NCI-H524 treated with DMSO at 0.1 percent for 48 hours (cell line): ENCODE results near the gene LRWD1.
A peak's percentile ranks its signal among the peaks of the same experiment; 100 is the strongest.

ENCODE experiments used
- DNase-seq: peaks from one replicate; lab custom pipeline; 2025; lab: John Stamatoyannopoulos, UW

LRWD1 gene

DNA sequence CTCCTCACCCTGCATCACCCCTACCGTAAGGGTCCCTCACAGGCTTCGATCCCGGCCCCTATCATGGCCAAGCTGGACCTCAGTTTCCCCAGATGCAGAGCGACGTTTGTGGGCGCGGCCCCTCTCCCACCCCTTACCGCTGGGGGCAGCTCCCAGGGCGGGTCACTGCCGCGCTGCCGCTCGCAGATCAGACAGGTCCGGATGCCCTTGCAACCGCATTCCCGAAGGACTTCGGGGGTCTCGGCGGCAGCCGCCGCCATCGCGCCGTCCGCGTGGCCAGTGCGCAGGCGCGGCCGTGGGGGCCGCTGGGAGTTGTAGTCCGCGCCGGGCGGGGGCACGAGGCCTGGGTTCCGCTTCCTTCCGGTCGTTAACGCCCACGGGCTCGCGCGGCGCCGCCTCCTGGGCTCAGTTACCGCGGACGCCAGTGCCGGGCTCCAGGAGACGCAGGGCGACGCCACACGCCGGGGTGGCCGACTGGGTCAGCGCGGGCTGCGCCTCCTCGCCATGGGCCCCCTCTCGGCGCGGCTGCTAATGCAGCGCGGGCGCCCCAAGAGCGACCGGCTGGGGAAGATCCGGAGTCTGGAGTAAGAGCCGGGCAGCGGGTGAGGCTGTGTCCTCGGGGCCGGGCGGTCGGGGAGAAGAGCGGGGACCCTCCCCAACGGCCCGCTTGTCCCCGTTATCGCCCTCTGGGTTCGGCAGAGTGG is at the start of gene LRWD1, which contains the start of gene ALKBH4:
Gene LRWD1 (plus strand): TSS at position 408 of the 704 bp plus-strand sequence. CDS start 97 bp downstream, at position 505.
Gene ALKBH4 (minus strand): TSS at position 287 of the 704 bp plus-strand sequence. CDS start 27 bp downstream, at position 260.
- DNase-seq = peak; percentile 29

GRCh38 chr7:102415685-102416225 is 49.0 kb upstream of the LRWD1 start:
- DNase-seq = no peak

- DNase-seq = no peak
These were observed 48.4 kb upstream of the LRWD1 start for GRCh38 chr7:102416406-102416805.

DNA sequence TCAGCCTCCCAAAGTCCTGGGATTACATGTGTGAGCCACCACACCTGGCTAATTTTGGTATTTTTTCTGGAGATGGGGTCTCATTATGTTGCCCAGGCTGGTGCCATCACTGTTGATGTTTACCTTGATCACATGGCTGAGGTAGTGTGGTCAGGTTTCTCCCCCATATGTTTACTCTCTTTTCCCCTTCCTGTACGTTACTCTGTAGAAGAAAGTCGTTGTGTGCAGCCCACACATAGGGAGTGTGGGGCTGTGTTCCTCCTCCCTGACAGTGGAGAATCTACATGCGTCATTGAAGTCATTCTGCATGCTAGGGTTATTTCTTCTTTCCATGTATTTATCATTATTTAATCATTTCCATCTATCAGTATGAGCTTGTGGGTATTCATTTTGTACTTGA is 47.7 kb upstream of the LRWD1 start:
- DNase-seq = no peak

- no peak for DNase-seq
These were observed 46.2 kb upstream of the LRWD1 start for GRCh38 chr7:102418592-102418991.

GRCh38 chr7:102421706-102422240 is 43.0 kb upstream of the LRWD1 start:
- DNase-seq = no peak

- peak; percentile 31 for DNase-seq
These were observed 40.6 kb upstream of the LRWD1 start for GRCh38 chr7:102424129-102424551.

GRCh38 chr7:102424787-102425218 is 40.0 kb upstream of the LRWD1 start:
- DNase-seq = no peak

GRCh38 chr7:102425639-102426267 is 39.0 kb upstream of the LRWD1 start:
- DNase-seq = peak; percentile 32

DNA sequence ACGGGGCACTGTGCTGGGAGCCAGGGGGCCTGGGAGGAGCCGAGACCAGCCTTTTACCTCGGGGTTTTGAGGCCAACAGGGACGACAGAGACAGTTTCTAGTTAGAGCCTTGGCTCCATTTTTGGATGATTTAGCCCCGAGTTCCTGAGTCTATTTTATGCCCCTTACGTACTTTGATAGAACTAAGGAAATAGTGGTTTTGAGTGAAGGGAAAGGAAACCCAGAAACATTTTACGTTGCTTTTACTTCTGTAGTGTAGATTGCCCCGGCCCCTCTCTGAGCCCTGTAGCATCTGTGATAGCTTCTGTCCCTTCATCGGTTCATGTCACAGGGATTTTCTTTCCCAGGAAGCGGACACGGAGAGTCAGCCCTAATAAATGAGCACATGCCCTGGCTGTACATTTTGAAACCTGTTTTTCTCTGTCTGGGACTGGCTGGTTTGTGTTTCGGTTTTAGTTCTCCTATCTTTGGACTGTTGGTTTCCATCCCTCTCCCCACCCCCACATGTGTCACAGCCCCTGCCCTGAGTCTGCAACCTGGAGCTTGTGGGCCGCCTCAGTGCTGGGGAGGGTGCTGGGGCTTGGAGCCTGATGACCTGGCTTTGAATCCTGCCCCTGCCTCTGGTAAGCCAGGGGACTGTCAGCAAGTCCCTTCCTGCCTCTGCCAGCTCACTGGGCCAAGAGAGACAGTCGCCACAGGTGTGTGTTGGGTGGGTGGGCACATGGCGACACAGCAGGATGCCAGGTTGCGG is 38.3 kb upstream of the LRWD1 start:
- DNase-seq = no peak

- no peak for DNase-seq
These were observed 37.8 kb upstream of the LRWD1 start for GRCh38 chr7:102427019-102427405.

GRCh38 chr7:102429141-102429899 is 35.5 kb upstream of the LRWD1 start:
- no peak for DNase-seq

- peak; percentile 31 for DNase-seq
These were observed 33.0 kb upstream of the LRWD1 start for GRCh38 chr7:102431617-102432298.

- DNase-seq = no peak
These were observed 32.2 kb upstream of the LRWD1 start for GRCh38 chr7:102432442-102433218.

DNA sequence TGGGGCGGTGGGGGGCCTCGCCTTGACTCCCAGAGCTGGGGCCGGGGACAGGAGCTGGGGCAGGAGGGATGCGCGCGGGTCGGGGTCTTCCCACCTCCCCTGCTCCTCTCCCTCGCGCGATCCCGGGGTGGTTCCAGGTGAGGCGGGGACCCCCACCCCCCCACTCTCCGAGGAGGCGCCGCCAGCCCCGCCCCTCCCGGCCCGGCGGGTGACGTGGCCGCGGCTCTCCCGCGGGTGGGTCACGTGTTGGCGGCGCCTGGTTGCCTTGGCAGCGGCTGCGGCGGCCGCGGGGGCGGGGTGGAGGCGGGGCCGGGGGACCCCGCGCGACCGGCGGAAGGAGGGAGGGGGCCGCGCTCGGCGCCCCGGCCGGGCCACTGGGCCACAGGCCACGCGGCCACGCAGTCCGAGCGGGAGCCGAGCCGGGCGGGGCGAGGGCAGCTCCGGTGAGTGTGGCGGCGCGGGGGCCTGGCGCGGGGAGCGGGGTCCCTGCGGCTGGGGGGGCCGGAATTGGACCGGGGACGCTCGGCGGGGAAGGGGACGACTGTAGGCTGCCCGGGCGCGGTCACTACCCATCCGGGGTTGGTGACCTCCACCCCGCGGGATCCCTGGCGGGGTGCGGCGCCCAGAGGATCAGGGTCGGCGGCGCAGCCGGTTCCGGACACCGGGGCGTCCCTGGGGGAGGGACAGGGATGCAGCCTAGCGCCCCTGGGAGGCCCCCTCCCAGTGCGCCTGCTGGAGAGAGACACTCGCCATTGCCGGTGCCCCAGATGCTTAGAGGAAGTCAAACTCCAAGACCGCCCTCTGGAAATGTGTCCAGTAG is 31.4 kb upstream of the LRWD1 start, which contains the start of gene ORAI2:
Gene ORAI2 (plus strand): TSS at position 357 of the 820 bp plus-strand sequence. CDS start 5,382 bp downstream, outside the sequence.
- DNase-seq = no peak

- DNase-seq = no peak
These were observed 30.7 kb upstream of the LRWD1 start for GRCh38 chr7:102434039-102434486.

DNA sequence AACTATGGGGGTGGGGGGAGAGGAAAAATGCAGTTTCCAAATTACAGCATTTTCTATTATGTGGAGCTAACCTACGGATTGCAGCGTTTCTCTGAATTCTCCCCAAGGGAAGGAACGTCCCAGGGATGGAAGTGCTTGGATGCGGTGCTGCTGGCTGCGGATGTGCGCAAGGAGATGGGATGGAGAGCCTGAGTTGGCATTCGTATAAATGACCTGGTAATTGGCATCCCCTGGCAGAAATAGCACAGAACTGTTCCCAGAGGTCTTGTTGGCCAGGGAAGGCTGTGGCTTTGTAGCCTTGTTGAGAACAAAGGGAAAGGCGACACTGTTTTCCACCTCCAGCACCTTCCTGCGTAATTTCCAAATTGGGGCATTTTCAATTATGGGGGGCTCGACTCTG is 28.7 kb upstream of the LRWD1 start:
- no peak for DNase-seq

GRCh38 chr7:102439963-102440795 is 24.6 kb upstream of the LRWD1 start:
- no peak for DNase-seq
